H1 (cell line): ENCODE results near the gene NRDE2. TPM values are rescaled to one million over a fixed set of nuclear protein-coding genes. Genes with fewer than 3 reads are reported as not detected.

Source experiments
- CTCF ChIA-PET: fragments of 300-600 bp; sonication (Branson Sonifier 250); formaldehyde crosslinking; loops from one replicate; lab custom pipeline; 2021; ENCODE audit not compliant: partially characterized antibody; lab: Charles Lee
- POLR2A ChIA-PET: fragments of 300-600 bp; sonication (Branson Sonifier 250); formaldehyde crosslinking; loops from one replicate; lab custom pipeline; 2021; ENCODE audit warnings: inconsistent platforms; ENCODE audit not compliant: partially characterized antibody; lab: Charles Lee
- DNase-seq, 2 experiments: peaks; one replicate each; pipeline versions ENCODE4 v3.0.0 to v3.0.0-alpha.2; 2010 to 2022; ENCODE audit warnings: low spot score in 2 of 2, low read depth in 1 of 2, mixed read lengths in 1 of 2
- FAIRE-seq: peaks from 2 replicates; lab custom pipeline; 2011; peaks lifted over from hg19 to GRCh38; lab: Jason Lieb, UNC
- H2AFZ ChIP-seq: 2 replicates; pipeline ENCODE4 v1.8.1; 2012; ENCODE audit warnings: low read length, inconsistent platforms
- H2AK5ac ChIP-seq: 2 replicates; pipeline ENCODE4 v1.6.1; 2013; ENCODE audit warnings: low read depth, low read length
- H2BK120ac ChIP-seq: replicated peaks from 2 replicates; pipeline ENCODE3; 2013; ENCODE audit warnings: low read depth, low read length, inconsistent platforms
- H2BK12ac ChIP-seq: 2 replicates; pipeline ENCODE4 v1.6.1; 2013; ENCODE audit warnings: low read depth, low read length
- H2BK15ac ChIP-seq: 2 replicates; pipeline ENCODE4 v1.6.1; 2013; ENCODE audit warnings: low read length
- H2BK20ac ChIP-seq: 2 replicates; pipeline ENCODE4 v1.6.1; 2013; ENCODE audit warnings: low read length
- H2BK5ac ChIP-seq: 2 replicates; pipeline ENCODE4 v1.6.1; 2013; ENCODE audit warnings: low read depth, low read length
- H3K14ac ChIP-seq: 2 replicates; pipeline ENCODE4 v1.6.1; 2013; ENCODE audit warnings: inconsistent platforms; ENCODE audit not compliant: insufficient read length
- H3K18ac ChIP-seq: 2 replicates; pipeline ENCODE4 v1.6.1; 2013; ENCODE audit warnings: low read length; ENCODE audit errors: extremely low read depth
- H3K23ac ChIP-seq: 2 replicates; pipeline ENCODE4 v1.6.1; 2013; ENCODE audit warnings: inconsistent platforms; ENCODE audit not compliant: insufficient read length
- H3K23me2 ChIP-seq: 2 replicates; pipeline ENCODE4 v1.6.1; 2013; ENCODE audit warnings: low read depth, low read length
- H3K27ac ChIP-seq: 2 replicates; pipeline ENCODE4 v1.6.1; 2011; ENCODE audit warnings: low read depth, low read length, inconsistent platforms
- H3K27me3 ChIP-seq, 4 experiments: replicated peaks in 1 of 4; 1 replicate in 1 of 4; 2 replicates in 3 of 4; pipeline versions ENCODE4 v1.6.1 to v1.8.1; 2011 to 2013; ENCODE audit warnings: low read length in 3 of 4, mild to moderate bottlenecking in 3 of 4, inconsistent platforms in 2 of 4, mixed read lengths in 2 of 4, moderate library complexity in 1 of 4; ENCODE audit not compliant: control insufficient read depth in 3 of 4, insufficient read depth in 3 of 4; ENCODE audit errors: extremely low read depth in 1 of 4
- H3K36me3 ChIP-seq, 4 experiments: 2 replicates each; pipeline versions ENCODE4 v1.6.1 to v1.8.1; 2011 to 2013; ENCODE audit warnings: mild to moderate bottlenecking in 4 of 4, low read length in 3 of 4, moderate library complexity in 2 of 4, control low read depth in 1 of 4, inconsistent platforms in 1 of 4; ENCODE audit not compliant: insufficient read depth in 4 of 4, control insufficient read depth in 2 of 4
- H3K4ac ChIP-seq: replicated peaks from 2 replicates; pipeline ENCODE3; 2013; ENCODE audit warnings: low read length, low read depth, mixed read lengths, inconsistent platforms; ENCODE audit not compliant: insufficient read length
- H3K4me1 ChIP-seq, 4 experiments: replicated peaks in 1 of 4; 1 replicate in 1 of 4; 2 replicates in 3 of 4; pipeline versions ENCODE4 v1.6.1 to v1.8.1; 2011 to 2013; ENCODE audit warnings: low read length in 3 of 4, inconsistent platforms in 2 of 4, mixed read lengths in 1 of 4; ENCODE audit not compliant: insufficient read depth in 4 of 4, control insufficient read depth in 3 of 4
- H3K4me2 ChIP-seq, 2 experiments: 2 replicates each; pipeline versions ENCODE4 v1.6.1 to v1.8.1; 2011 to 2013; ENCODE audit warnings: low read depth in 2 of 2, low read length in 2 of 2, control low read depth in 1 of 2, inconsistent platforms in 1 of 2, mild to moderate bottlenecking in 1 of 2; ENCODE audit not compliant: insufficient read depth in 1 of 2
- H3K4me3 ChIP-seq, 4 experiments: fragments of 200-600, 300-600 bp in 1 of 4; sonication (generic), shearing (Covaris generic), sonication (Bioruptor Twin) in 1 of 4; 2 replicates each; pipeline versions ENCODE4 v1.5.1 to v1.8.1; 2011 to 2016; ENCODE audit warnings: low read length in 4 of 4, low read depth in 3 of 4, control low read depth in 2 of 4, inconsistent platforms in 2 of 4, mild to moderate bottlenecking in 2 of 4, mixed read lengths in 1 of 4, moderate library complexity in 1 of 4; ENCODE audit not compliant: insufficient read depth in 2 of 4; ENCODE audit errors: extremely low read depth in 1 of 4
- H3K56ac ChIP-seq: replicated peaks from 2 replicates; pipeline ENCODE3; 2013; ENCODE audit warnings: low read depth, mild to moderate bottlenecking, mixed read lengths, low read length, inconsistent platforms; ENCODE audit not compliant: insufficient read length
- H3K79me1 ChIP-seq: 2 replicates; pipeline ENCODE4 v1.6.1; 2013; ENCODE audit warnings: low read depth, low read length, control low read depth
- H3K79me2 ChIP-seq, 2 experiments: 2 replicates each; pipeline versions ENCODE4 v1.6.1 to v1.8.1; 2012 to 2013; ENCODE audit warnings: low read length in 2 of 2, mild to moderate bottlenecking in 2 of 2, inconsistent platforms in 1 of 2; ENCODE audit not compliant: insufficient read depth in 2 of 2, control insufficient read depth in 1 of 2
- H3K9ac ChIP-seq, 4 experiments: replicated peaks in 1 of 4; 1 replicate in 1 of 4; 2 replicates in 3 of 4; pipeline versions ENCODE4 v1.6.1 to v1.8.1; 2011 to 2013; ENCODE audit warnings: low read depth in 3 of 4, low read length in 3 of 4, control low read depth in 2 of 4, mild to moderate bottlenecking in 2 of 4, moderate library complexity in 2 of 4, inconsistent platforms in 1 of 4; ENCODE audit errors: extremely low read depth in 1 of 4
- H3K9me3 ChIP-seq, 2 experiments: 2 replicates each; pipeline versions ENCODE4 v1.6.1 to v1.8.1; 2012 to 2013; ENCODE audit warnings: mild to moderate bottlenecking in 2 of 2, moderate library complexity in 2 of 2, control low read depth in 1 of 2, inconsistent platforms in 1 of 2, low read depth in 1 of 2, low read length in 1 of 2, mixed read lengths in 1 of 2; ENCODE audit not compliant: insufficient read depth in 2 of 2
- H4K20me1 ChIP-seq, 2 experiments: replicated peaks in 1 of 2; 2 replicates each; pipeline versions ENCODE3 to v1.8.1; 2011 to 2013; ENCODE audit warnings: inconsistent platforms in 2 of 2, low read length in 2 of 2, mild to moderate bottlenecking in 1 of 2; ENCODE audit not compliant: insufficient read depth in 2 of 2, control insufficient read depth in 1 of 2
- H4K5ac ChIP-seq: 2 replicates; pipeline ENCODE4 v1.6.1; 2013; ENCODE audit warnings: low read length, low read depth, mixed read lengths, inconsistent platforms; ENCODE audit not compliant: insufficient read length
- H4K8ac ChIP-seq: 2 replicates; pipeline ENCODE4 v1.8.0; 2013; ENCODE audit warnings: mild to moderate bottlenecking, moderate library complexity, low read length, inconsistent platforms; ENCODE audit not compliant: insufficient read depth; ENCODE audit errors: extremely low read depth
- H4K91ac ChIP-seq: replicated peaks from 2 replicates; pipeline ENCODE3; 2013; ENCODE audit warnings: low read length, mixed read lengths, inconsistent platforms; ENCODE audit not compliant: insufficient read length
- CREB1 ChIP-seq: IDR thresholded peaks from 2 replicates; pipeline ENCODE4 v1.6.1; 2012; ENCODE audit warnings: inconsistent platforms
- MAFK ChIP-seq: IDR thresholded peaks from 2 replicates; pipeline ENCODE4 v1.6.1; 2012; ENCODE audit warnings: low read depth, mild to moderate bottlenecking, improper control_type of control experiment, low read length
- POLR2AphosphoS5 ChIP-seq: IDR thresholded peaks from 2 replicates; pipeline ENCODE4 v1.6.1; 2011; ENCODE audit warnings: low read depth, low read length
- SIRT6 ChIP-seq: IDR thresholded peaks from one replicate; pipeline ENCODE4 v1.7.1; 2012; ENCODE audit warnings: low read length, inconsistent platforms
- SP2 ChIP-seq: IDR thresholded peaks from 2 replicates; pipeline ENCODE4 v1.6.1; 2012; ENCODE audit warnings: mild to moderate bottlenecking, low read length, inconsistent platforms
- TAF1 ChIP-seq: IDR thresholded peaks from 2 replicates; pipeline ENCODE4 v1.6.1; 2011; ENCODE audit warnings: mild to moderate bottlenecking, low read depth, low read length
- TAF7 ChIP-seq: optimal IDR thresholded peaks from 2 replicates; pipeline ENCODE3; 2011; ENCODE audit warnings: low read depth, mild to moderate bottlenecking, inconsistent platforms, low read length, moderate library complexity, borderline replicate concordance
- TBP ChIP-seq: IDR thresholded peaks from 2 replicates; pipeline ENCODE4 v1.6.1; 2011; ENCODE audit warnings: low read depth, low read length, improper control_type of control experiment
- WGBS, 2 experiments: shearing (Covaris generic) in 1 of 2; methylation state at CpG; one replicate each; pipeline versions ENCODE4 v1.1.6 to v1.1.7; 2013 to 2015; ENCODE audit warnings: low lambda C conversion rate in 2 of 2, mixed read lengths in 2 of 2, inconsistent platforms in 1 of 2, low coverage in 1 of 2, missing lambda C conversion rate in 1 of 2; ENCODE audit not compliant: insufficient replicate concordance in 2 of 2, insufficient coverage in 1 of 2, insufficient read length in 1 of 2; ENCODE audit errors: extremely low coverage in 1 of 2, missing lambda C conversion rate in 1 of 2; 5-methylcytosine and 5-hydroxymethylcytosine counted together
- polyA plus RNA-seq, 7 experiments: library from polyadenylated mRNA; depleted of rRNA in 3 of 7; stranded (reverse) in 5 of 7; unstranded in 2 of 7; fragments of >200 nt in 5 of 7; fragments of 200-250 nt in 2 of 7; gene quantifications; 1 replicate in 5 of 7; 2 replicates in 1 of 7; 4 replicates in 1 of 7; pipeline versions ENCODE4 v1.2.1 to v1.2.3, GENCODE V29; 2011 to 2013; ENCODE audit warnings: missing spikeins in 2 of 7, mixed read lengths in 2 of 7
- total RNA-seq: library from RNA; stranded (reverse); fragmentation: NEBNext Ultra II Directional; extraction: Animal tissue kit (Norgen Biotek cat#: 25700); gene quantifications from 2 replicates; pipeline ENCODE4 v1.2.1, GENCODE V29; 2021
- TF ChIP-seq, protein P1 (sequence below): IDR thresholded peaks from 2 replicates; pipeline ENCODE4 v1.6.1; 2012; ENCODE audit warnings: low read length, inconsistent platforms
- TF ChIP-seq, protein P2 (sequence below): IDR thresholded peaks from 2 replicates; pipeline ENCODE4 v1.6.1; 2012; ENCODE audit warnings: inconsistent platforms

The NRDE2 gene
- total and polyA plus RNA-seq, 2 of the 8 experiments (the other 6 are each of a cell fraction or from before 2014, with no cell fraction given), result 4.9 to 12.1 TPM

DNA sequence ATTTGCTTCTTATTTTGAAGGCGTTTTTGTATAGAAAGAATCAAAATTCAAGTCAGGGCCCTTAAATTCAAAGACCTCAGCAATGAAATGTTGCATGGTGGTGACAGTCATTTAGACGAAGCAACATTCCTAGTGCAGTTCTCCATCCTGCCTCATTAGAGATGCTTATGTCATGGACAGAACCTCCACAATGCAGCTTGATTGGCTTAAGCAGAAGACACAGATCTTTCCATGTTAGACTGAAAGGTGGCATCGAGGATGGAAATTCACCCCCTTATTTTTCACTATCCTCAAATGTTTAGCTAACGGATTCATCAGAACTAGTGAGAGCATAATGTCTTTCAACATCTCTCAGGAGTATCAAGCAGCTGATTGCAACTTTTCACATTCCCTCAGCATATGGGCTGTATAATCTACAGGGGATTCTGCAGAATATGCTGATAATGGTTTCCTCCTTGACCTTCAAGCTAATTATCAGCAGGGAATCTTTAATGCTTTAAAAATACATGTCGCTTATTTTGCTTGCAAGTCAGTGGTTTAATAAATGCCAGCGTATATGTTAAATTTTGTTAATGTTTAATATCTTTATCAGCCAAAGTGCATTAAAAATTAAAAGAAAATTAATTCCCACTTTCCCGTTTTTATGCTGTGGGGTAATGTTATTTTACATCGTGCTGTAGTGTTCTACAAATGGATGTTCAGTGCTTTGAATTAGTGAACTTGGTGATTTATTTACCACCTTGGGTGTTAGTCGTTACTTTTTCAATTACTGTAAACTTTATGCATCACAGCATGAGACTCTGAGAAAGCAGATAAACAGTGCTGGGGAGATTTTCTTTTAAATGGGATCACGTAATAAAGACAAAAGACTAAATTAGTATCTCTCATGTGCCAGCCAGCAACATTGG is 12.8 kb upstream of the NRDE2 start:
- no peak overlapping the region for H2BK15ac ChIP-seq
- no peaks in the 10 kb centered on the region for H3K9me3 ChIP-seq
- no peak overlapping the region for H3K18ac ChIP-seq
- H3K9ac ChIP-seq, result no peak overlapping the region
- no peak overlapping the region for H2AK5ac ChIP-seq
- H2BK120ac ChIP-seq, result no peak overlapping the region
- no peak overlapping the region for H2AFZ ChIP-seq
- no peaks in the 10 kb centered on the region for H3K27me3 ChIP-seq
- FAIRE-seq (peak; percentile 65), DNase-seq (no peak)
- no peak overlapping the region for H3K14ac ChIP-seq
- H3K4me2 ChIP-seq, result no peak overlapping the region
- no peaks in the 10 kb centered on the region for H4K20me1 ChIP-seq
- H3K36me3 ChIP-seq, result no peaks in the 10 kb centered on the region
- no peaks in the 10 kb centered on the region for H3K79me2 ChIP-seq
- H2BK12ac ChIP-seq, result no peak overlapping the region
- H3K23ac ChIP-seq, result no peak overlapping the region
- no peak overlapping the region for H3K27ac ChIP-seq
- no peak overlapping the region for H4K5ac ChIP-seq
- no peak overlapping the region for H3K4ac ChIP-seq
- no peak overlapping the region for H3K4me3 ChIP-seq
- no peak overlapping the region for H2BK20ac ChIP-seq
- no peak overlapping the region for H4K91ac ChIP-seq
- POLR2A ChIA-PET, result interaction anchor here (0.7 to 1.8 kb wide), 4 partner anchors 12 to 53 kb away, joined by 3 to 6 read pairs (median 3); partner anchors contain the start of gene CALM1
- no peak overlapping the region for H3K56ac ChIP-seq
- H3K23me2 ChIP-seq, result no peaks in the 10 kb centered on the region
- H3K4me1 ChIP-seq, result peaks cover 0 to 5% (median 4%) of the 10 kb centered on the region in 4 experiments; a peak in 3 of 7 replicates
- no peaks in the 10 kb centered on the region for H3K79me1 ChIP-seq
- WGBS, 2 experiments, result 82% methylated on average over 10 of the region's 10 CpGs; no CpG with 5 or more reads in 1 of the 2 experiments
- H2BK5ac ChIP-seq, result no peak overlapping the region
- H4K8ac ChIP-seq, result no peak overlapping the region
- CTCF ChIA-PET, result interaction anchor here (0.9 to 1.3 kb wide), 3 partner anchors 11 to 142 kb away, joined by 3 read pairs; no protein-coding TSS in a partner anchor
- TF ChIP-seq SIRT6 (no peak), MAFK (no peak), TAF1 (no peak), POLR2AphosphoS5 (no peak), SP2 (no peak), CREB1 (no peak), TBP (no peak), TAF7 (no peak)
- TF ChIP-seq, protein P1, sequence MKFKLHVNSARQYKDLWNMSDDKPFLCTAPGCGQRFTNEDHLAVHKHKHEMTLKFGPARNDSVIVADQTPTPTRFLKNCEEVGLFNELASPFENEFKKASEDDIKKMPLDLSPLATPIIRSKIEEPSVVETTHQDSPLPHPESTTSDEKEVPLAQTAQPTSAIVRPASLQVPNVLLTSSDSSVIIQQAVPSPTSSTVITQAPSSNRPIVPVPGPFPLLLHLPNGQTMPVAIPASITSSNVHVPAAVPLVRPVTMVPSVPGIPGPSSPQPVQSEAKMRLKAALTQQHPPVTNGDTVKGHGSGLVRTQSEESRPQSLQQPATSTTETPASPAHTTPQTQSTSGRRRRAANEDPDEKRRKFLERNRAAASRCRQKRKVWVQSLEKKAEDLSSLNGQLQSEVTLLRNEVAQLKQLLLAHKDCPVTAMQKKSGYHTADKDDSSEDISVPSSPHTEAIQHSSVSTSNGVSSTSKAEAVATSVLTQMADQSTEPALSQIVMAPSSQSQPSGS, result no peak
- TF ChIP-seq, protein P2, sequence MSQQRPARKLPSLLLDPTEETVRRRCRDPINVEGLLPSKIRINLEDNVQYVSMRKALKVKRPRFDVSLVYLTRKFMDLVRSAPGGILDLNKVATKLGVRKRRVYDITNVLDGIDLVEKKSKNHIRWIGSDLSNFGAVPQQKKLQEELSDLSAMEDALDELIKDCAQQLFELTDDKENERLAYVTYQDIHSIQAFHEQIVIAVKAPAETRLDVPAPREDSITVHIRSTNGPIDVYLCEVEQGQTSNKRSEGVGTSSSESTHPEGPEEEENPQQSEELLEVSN, result no peak
